DLD1 (cell line): ENCODE measurements around the gene NEO1.
"Not testable (repeated sequence)": the region's sequence is repeated elsewhere in the genome, so short reads cannot be mapped to it uniquely, and the experiment has no call there.

ENCODE experiments used
- in situ Hi-C: cut with HindIII; loops from 2 replicates; pipeline ENCODE4 v1.10.0; 2017; ENCODE audit warnings: low sequenced_read_pairs

NEO1 gene

GRCh38 chr15:73195166-73195565, 142.9 kb downstream of the NEO1 start:
- in situ Hi-C loops: no loop called here

- in situ Hi-C loops: no loop called here
Observed at GRCh38 chr15:73196113-73196512, 143.8 kb downstream of the NEO1 start.

- in situ Hi-C loops: no loop called here
Observed at GRCh38 chr15:73200339-73200738, 148.1 kb downstream of the NEO1 start.

DNA sequence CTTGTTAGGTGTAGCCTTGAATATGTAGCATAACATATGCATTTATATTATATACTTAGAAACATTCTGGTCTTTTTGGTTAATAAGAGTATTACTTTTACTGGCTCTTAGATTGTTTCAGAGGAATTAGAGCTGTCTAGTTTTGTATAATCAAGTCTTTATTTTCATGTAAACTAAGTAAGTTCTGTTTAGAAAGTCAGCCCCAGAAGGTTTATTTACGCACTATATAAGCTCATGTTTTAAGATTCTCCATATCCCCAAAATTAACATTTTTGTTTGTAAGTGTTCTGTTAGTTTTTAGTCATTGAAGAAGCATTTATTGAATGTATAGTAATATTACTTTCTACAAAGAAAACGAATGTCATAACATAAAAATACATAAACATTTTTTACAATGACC, 158.4 kb downstream of the NEO1 start:
- in situ Hi-C loops: no loop called here

DNA sequence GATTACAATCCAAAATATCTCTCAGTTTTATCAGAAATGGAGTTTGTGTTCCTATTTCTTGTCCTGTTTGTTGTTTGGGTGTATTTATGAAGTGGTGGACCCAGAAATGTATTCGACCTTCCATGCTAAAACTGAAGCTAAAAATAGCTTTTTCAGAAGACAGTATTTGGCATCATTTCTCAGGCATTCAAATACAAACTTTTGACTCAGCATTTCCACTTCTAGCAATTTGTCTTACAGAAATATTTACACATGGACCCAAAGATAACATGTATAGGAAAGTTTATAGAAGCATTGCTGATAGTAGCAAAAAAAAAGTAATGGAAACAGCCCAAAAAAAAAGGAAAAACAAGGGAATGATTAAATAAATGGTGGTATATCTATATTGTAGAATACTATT, 160.2 kb downstream of the NEO1 start:
- in situ Hi-C loops: no loop called here

DNA sequence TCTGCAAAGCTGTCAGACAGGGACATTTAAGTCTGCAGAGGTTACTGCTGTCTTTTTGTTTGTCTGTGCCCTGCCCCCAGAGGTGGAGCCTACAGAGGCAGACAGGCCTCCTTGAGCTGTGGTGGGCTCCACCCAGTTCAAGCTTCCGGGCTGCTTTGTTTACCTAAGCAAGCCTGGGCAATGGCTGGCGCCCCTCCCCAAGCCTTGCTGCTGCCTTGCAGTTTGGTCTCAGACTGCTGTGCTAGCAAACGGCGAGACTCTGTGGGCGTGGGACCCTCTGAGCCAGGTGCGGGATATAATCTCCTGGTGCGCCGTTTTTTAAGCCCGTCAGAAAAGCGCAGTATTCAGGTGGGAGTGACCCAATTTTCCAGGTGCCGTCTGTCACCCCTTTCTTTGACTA, 169.2 kb downstream of the NEO1 start:
- in situ Hi-C loops: not testable (repeated sequence)

DNA sequence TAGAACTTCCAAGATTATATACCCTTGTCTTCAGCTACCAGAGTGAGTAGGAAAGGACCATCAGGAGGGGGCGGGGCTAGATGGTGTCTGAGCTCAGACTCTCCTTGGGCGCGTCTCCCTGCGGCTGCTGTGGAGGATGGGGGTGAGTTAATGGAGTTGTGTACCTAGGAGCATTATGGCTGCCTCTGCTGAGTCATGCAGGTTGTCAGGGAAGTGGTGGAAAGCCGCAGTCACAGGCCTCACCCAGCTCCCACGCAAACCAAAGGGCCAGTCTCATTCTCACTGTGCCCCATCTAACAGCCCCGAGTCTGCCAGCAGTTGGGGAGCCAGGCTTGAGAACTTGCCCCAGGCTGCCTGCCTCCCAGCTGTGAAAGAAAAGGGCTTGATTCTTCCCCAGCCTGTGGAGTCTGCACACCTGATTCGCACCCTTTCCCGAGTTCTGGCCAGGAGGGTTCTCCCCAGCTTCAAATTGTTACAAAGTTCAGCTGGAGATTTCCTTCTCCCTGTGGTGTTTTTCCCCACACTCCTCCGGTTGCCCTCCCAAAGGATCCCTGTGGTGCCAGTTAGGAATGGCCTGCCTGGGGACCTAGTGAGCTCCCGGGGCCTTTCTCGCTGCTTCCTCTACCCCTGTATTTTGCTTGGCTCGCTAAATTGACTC, 173.2 kb downstream of the NEO1 start:
- in situ Hi-C loops: no loop called here

- in situ Hi-C loops: no loop called here
Observed at GRCh38 chr15:73226093-73226814, 174.0 kb downstream of the NEO1 start.

- in situ Hi-C loops: no loop called here
Observed at GRCh38 chr15:73227433-73228056, 175.3 kb downstream of the NEO1 start.

GRCh38 chr15:73228128-73228646, 175.9 kb downstream of the NEO1 start:
- in situ Hi-C loops: no loop called here

GRCh38 chr15:73231661-73232419, 179.6 kb downstream of the NEO1 start:
- in situ Hi-C loops: no loop called here

DNA sequence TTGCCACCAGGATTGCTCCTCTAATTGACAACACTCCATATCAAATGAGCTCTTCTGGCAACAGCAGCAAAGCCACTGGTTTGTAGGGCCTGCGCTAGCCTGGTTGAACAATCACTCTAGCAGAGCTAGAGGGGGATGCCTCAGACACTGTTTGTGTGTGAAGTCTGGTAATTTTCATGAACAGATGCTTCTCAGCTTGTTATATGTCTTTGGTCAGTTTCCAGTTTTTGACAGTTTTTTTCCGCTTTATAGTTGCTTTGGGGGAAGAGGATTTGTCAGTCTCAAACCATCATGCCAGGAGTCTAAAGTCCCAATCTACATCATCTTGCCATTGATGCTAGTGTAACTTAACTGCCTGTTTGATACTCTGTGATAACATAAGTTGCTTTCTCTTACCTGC, 180.5 kb downstream of the NEO1 start:
- in situ Hi-C loops: no loop called here

GRCh38 chr15:73233623-73234022, 181.4 kb downstream of the NEO1 start:
- in situ Hi-C loops: no loop called here

DNA sequence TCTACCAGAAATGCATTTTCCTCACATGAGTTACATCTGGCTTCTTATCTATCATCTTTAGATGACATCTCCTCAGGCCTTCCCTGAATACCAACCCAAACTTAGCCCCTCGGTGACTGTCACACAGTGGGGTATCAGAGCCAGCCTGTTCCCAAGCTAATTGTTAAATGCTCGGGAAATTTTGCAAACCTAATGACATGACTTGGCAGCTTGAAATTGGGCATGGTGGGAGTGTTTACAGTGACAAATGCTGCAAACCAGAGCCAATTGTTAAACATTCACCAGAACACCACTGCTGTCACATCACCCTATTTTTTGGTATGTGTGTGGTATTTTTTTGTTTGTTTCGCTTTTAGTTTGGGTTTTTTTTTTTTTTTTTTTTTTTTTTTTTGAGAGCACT, 185.6 kb downstream of the NEO1 start:
- in situ Hi-C loops: no loop called here

- in situ Hi-C loops: no loop called here
Observed at GRCh38 chr15:73239564-73240215, 187.4 kb downstream of the NEO1 start.

DNA sequence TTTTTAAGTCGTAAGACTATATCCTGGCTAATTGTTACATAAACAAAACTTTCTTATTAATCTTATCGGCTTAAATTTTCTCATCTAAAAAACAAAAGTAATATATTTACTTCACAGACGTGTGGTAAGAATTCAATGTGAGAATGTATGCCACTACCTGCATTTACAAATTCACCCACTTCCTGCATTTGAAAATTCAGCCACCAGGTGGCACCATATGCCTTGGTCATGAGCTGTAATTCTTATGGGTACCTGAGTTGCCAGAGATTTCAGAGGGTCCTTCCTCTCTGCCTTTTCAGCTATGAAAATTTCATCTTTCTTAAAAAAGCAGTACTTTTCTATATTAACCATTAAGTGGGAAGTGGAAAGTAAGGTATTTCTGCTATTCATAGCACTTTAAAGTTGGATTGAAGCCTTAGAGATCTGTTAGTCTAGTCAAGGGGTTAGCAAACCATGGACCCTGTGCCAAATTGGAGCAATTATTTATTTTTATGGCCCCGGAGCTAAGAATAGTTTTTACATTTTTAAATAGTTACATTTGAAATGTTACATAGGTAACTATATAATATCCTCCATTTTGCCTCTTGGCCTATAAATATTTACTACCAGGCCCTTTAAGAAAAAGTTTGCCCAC, 188.7 kb downstream of the NEO1 start:
- in situ Hi-C loops: no loop called here

- in situ Hi-C loops: no loop called here
Observed at GRCh38 chr15:73244333-73244732, 192.1 kb downstream of the NEO1 start.

DNA sequence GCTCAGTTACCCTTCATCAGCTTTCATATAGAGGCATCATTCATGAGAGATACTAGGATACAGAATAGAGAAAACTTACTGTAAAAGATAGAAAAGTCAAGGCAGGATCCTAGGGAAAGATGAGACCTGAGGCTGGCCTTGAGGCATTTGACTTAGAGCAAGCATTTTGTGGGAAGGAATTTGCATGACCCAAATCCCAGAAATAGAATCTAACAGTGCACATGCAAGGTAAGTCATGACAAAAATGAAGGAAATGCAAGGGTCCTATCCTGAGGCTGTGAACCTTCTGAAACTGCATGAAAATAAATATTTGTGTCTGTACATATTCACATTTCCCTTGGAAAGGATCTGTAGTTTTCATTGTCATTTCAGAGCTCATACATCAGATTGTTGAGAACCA, 194.2 kb downstream of the NEO1 start:
- in situ Hi-C loops: no loop called here

- in situ Hi-C loops: no loop called here
Observed at GRCh38 chr15:73246898-73247297, 194.6 kb downstream of the NEO1 start.

DNA sequence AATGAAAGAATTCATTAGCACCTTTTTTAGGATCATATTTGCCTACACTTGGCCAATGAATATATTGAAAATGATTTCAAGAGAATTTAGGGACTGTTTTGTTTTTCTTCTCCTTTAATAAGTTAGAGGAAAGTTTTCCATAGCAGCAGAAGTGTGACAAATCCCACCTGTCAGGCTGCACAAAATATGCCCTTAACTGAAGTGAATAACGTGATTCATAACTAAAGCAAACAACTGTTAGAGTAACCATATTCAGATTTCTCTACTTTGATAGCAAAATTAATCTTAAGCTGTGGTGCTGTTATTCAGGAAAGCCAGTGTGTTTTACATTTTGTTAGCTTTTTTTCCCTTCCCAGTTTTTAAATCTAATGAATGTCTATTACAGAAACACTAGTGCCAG, 195.1 kb downstream of the NEO1 start:
- in situ Hi-C loops: no loop called here
